MM.1S (cell line): ENCODE data around the gene PEDS1.
"Not testable (repeated sequence)": the region's sequence is repeated elsewhere in the genome, so short reads cannot be mapped to it uniquely, and the experiment has no call there.

ENCODE experiments used
- DNase-seq: peaks from one replicate; pipeline ENCODE4 v3.0.0-alpha.2; 2015
- H2AFZ ChIP-seq: fragments of 300-600 bp; sonication (generic); 2 replicates; pipeline ENCODE4 v1.6.0; 2016; ENCODE audit warnings: antibody characterized with exemption, low read length
- H3F3A ChIP-seq: fragments of 300-600 bp; sonication (generic); 2 replicates; pipeline ENCODE4 v1.6.1; 2016; ENCODE audit warnings: mild to moderate bottlenecking, antibody characterized with exemption, low read length, moderate library complexity, mixed read lengths; ENCODE audit not compliant: insufficient read depth
- H3K27ac ChIP-seq: fragments of 300-600 bp; sonication (generic); 2 replicates; pipeline ENCODE4 v1.5.1; 2016; ENCODE audit warnings: mild to moderate bottlenecking, low read length
- H3K27me3 ChIP-seq: fragments of 300-600 bp; sonication (generic); replicated peaks from 2 replicates; pipeline ENCODE4 v1.6.0; 2016; ENCODE audit warnings: low read length; ENCODE audit not compliant: insufficient read depth
- H3K36me3 ChIP-seq: fragments of 300-600 bp; sonication (generic); replicated peaks from 2 replicates; pipeline ENCODE4 v1.6.1; 2016; ENCODE audit warnings: mild to moderate bottlenecking, low read length, mixed read lengths; ENCODE audit not compliant: insufficient read depth
- H3K4me1 ChIP-seq: fragments of 300-600 bp; sonication (generic); 2 replicates; pipeline ENCODE4 v1.6.1; 2016; ENCODE audit warnings: low read length, mixed read lengths
- H3K4me2 ChIP-seq: fragments of 300-600 bp; sonication (generic); 2 replicates; pipeline ENCODE4 v1.6.0; 2016; ENCODE audit warnings: low read depth, low read length
- H3K4me3 ChIP-seq: fragments of 300-600 bp; sonication (generic); 2 replicates; pipeline ENCODE4 v1.5.1; 2016; ENCODE audit warnings: low read length, mixed read lengths
- H3K79me2 ChIP-seq: fragments of 300-600 bp; sonication (generic); 2 replicates; pipeline ENCODE4 v1.6.1; 2016; ENCODE audit warnings: mixed run types, low read length, mixed read lengths
- H3K9ac ChIP-seq: fragments of 300-600 bp; sonication (generic); 2 replicates; pipeline ENCODE4 v1.6.1; 2016; ENCODE audit warnings: low read length, mixed read lengths
- H3K9me2 ChIP-seq: fragments of 300-600 bp; sonication (generic); replicated peaks from 2 replicates; pipeline ENCODE4 v1.6.1; 2016; ENCODE audit warnings: mild to moderate bottlenecking, low read length, mixed read lengths; ENCODE audit not compliant: insufficient read depth
- H3K9me3 ChIP-seq: fragments of 300-600 bp; sonication (generic); replicated peaks from 2 replicates; pipeline ENCODE4 v1.6.1; 2016; ENCODE audit warnings: mild to moderate bottlenecking, low read length, mixed read lengths; ENCODE audit not compliant: insufficient read depth
- H4K20me1 ChIP-seq: fragments of 300-600 bp; sonication (generic); 2 replicates; pipeline ENCODE4 v1.6.1; 2016; ENCODE audit warnings: mild to moderate bottlenecking, low read length, moderate library complexity, mixed read lengths; ENCODE audit not compliant: insufficient read depth
- EZH2 ChIP-seq: fragments of 300-600 bp; sonication (generic); optimal IDR thresholded peaks from 2 replicates; pipeline ENCODE3; 2017; ENCODE audit warnings: low read depth, mild to moderate bottlenecking, antibody characterized with exemption, low read length, mixed read lengths
- EZH2phosphoT487 ChIP-seq: fragments of 300-600 bp; sonication (generic); IDR thresholded peaks from 2 replicates; pipeline ENCODE4 v1.6.1; 2018; ENCODE audit warnings: antibody characterized with exemption, low read length
- TF ChIP-seq, protein P1 (sequence below): fragments of 300-600 bp; sonication (generic); IDR thresholded peaks from 2 replicates; pipeline ENCODE4 v1.5.1; 2016; ENCODE audit warnings: antibody characterized with exemption, low read length, mixed read lengths

Gene PEDS1

GRCh38 chr20:50153500-50154377 is at the start of gene PEDS1:
Gene PEDS1, minus strand, starts transcription at chr20:50153723. Its CDS starts 86 bp downstream, at chr20:50153637.
- no peaks in the 10 kb centered on the region for H3K9me3 ChIP-seq
- no peak within 1 kb of the TSS for H3K27ac ChIP-seq
- no peaks in the 10 kb centered on the region for H4K20me1 ChIP-seq
- H3K4me1 ChIP-seq = peaks cover 6% of the 10 kb centered on the region; the same call in 1 of the 2 replicates
- H3K9ac ChIP-seq = peak within 1 kb of the TSS; percentile 78
- H3K36me3 ChIP-seq = no peaks in the 10 kb centered on the region
- peak within 1 kb of the TSS; percentile 87 for H2AFZ ChIP-seq
- H3K79me2 ChIP-seq = peaks cover 29% of the 10 kb centered on the region
- H3F3A ChIP-seq = no peaks in the 10 kb centered on the region
- no peaks in the 10 kb centered on the region for H3K9me2 ChIP-seq
- DNase-seq = peak; percentile 90
- H3K4me2 ChIP-seq = peak within 1 kb of the TSS; percentile 95
- 0 out of 2 replicates have a peak, but pooled peaks cover 2% of the 10 kb centered on the region for H3K27me3 ChIP-seq
- peak within 1 kb of the TSS; percentile 96 for H3K4me3 ChIP-seq
- TF ChIP-seq, protein P1, sequence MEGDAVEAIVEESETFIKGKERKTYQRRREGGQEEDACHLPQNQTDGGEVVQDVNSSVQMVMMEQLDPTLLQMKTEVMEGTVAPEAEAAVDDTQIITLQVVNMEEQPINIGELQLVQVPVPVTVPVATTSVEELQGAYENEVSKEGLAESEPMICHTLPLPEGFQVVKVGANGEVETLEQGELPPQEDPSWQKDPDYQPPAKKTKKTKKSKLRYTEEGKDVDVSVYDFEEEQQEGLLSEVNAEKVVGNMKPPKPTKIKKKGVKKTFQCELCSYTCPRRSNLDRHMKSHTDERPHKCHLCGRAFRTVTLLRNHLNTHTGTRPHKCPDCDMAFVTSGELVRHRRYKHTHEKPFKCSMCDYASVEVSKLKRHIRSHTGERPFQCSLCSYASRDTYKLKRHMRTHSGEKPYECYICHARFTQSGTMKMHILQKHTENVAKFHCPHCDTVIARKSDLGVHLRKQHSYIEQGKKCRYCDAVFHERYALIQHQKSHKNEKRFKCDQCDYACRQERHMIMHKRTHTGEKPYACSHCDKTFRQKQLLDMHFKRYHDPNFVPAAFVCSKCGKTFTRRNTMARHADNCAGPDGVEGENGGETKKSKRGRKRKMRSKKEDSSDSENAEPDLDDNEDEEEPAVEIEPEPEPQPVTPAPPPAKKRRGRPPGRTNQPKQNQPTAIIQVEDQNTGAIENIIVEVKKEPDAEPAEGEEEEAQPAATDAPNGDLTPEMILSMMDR = no peak
- TF ChIP-seq EZH2phosphoT487 (no peak), EZH2 (no peak)

GRCh38 chr20:50202677-50203076 is 49.2 kb upstream of the PEDS1 start:
- no peaks in the 10 kb centered on the region for H3K9me3 ChIP-seq
- no peaks in the 10 kb centered on the region for H3K36me3 ChIP-seq
- H3F3A ChIP-seq = no peaks in the 10 kb centered on the region
- no peaks in the 10 kb centered on the region for H3K9me2 ChIP-seq
- H3K79me2 ChIP-seq = no peaks in the 10 kb centered on the region
- H3K4me3 ChIP-seq = no peak overlapping the region
- no peaks in the 10 kb centered on the region for H3K27me3 ChIP-seq
- H4K20me1 ChIP-seq = no peaks in the 10 kb centered on the region
- H2AFZ ChIP-seq = no peak overlapping the region
- DNase-seq = no peak
- no peak overlapping the region for H3K9ac ChIP-seq
- no peaks in the 10 kb centered on the region for H3K4me1 ChIP-seq
- H3K27ac ChIP-seq = no peak overlapping the region
- H3K4me2 ChIP-seq = no peak overlapping the region
- TF ChIP-seq EZH2phosphoT487 (no peak), EZH2 (no peak)
- TF ChIP-seq, protein P1 = no peak

- H3K27ac ChIP-seq, H3K9ac ChIP-seq, H3K36me3 ChIP-seq, H3K4me3 ChIP-seq, H3K27me3 ChIP-seq, H3F3A ChIP-seq, H4K20me1 ChIP-seq, H2AFZ ChIP-seq, DNase-seq, H3K79me2 ChIP-seq, H3K9me2 ChIP-seq, H3K9me3 ChIP-seq, H3K4me2 ChIP-seq, H3K4me1 ChIP-seq: not testable (repeated sequence)
Observed at GRCh38 chr20:50201710-50202109, 48.2 kb upstream of the PEDS1 start.
